Measurements from ENCODE around the gene CHCHD5.
"Not testable (repeated sequence)": the region's sequence is repeated elsewhere in the genome, so short reads cannot be mapped to it uniquely, and the experiment has no call there.

CHCHD5 gene

GRCh38 chr2:112588611-112589045, 4.2 kb downstream of the CHCHD5 start:
- DNase-seq (ENCODE audit: low read depth) = no peak

- no peak for DNase-seq (ENCODE audit: low read depth)
Observed at GRCh38 chr2:112591413-112591812, 7.0 kb downstream of the CHCHD5 start.

GRCh38 chr2:112593736-112594135, 9.3 kb downstream of the CHCHD5 start:
- DNase-seq (ENCODE audit: low read depth) = no peak

- no peak for DNase-seq (ENCODE audit: low read depth)
Observed at GRCh38 chr2:112597537-112598322, 13.3 kb downstream of the CHCHD5 start.

GRCh38 chr2:112600634-112601033, 16.2 kb downstream of the CHCHD5 start:
- DNase-seq (ENCODE audit: low read depth) = no peak

GRCh38 chr2:112601754-112602153, 17.3 kb downstream of the CHCHD5 start:
- DNase-seq (ENCODE audit: low read depth) = no peak

GRCh38 chr2:112602917-112603316, 18.5 kb downstream of the CHCHD5 start:
- DNase-seq (ENCODE audit: low read depth) = no peak

- no peak for DNase-seq (ENCODE audit: low read depth)
Observed at GRCh38 chr2:112603731-112604130, 19.3 kb downstream of the CHCHD5 start.

GRCh38 chr2:112604952-112605351, 20.5 kb downstream of the CHCHD5 start:
- no peak for DNase-seq (ENCODE audit: low read depth)

GRCh38 chr2:112605926-112606325, 21.5 kb downstream of the CHCHD5 start:
- no peak for DNase-seq (ENCODE audit: low read depth)

GRCh38 chr2:112606547-112606946, 22.1 kb downstream of the CHCHD5 start:
- DNase-seq (ENCODE audit: low read depth) = no peak

- no peak for DNase-seq (ENCODE audit: low read depth)
Observed at GRCh38 chr2:112607680-112608438, 23.4 kb downstream of the CHCHD5 start.

GRCh38 chr2:112609320-112609719, 24.9 kb downstream of the CHCHD5 start:
- not testable (repeated sequence) for DNase-seq (ENCODE audit: low read depth)

GRCh38 chr2:112612283-112612682, 27.9 kb downstream of the CHCHD5 start:
- DNase-seq (ENCODE audit: low read depth) = not testable (repeated sequence)

- no peak for DNase-seq (ENCODE audit: low read depth)
Observed at GRCh38 chr2:112614201-112614840, 29.9 kb downstream of the CHCHD5 start.

- DNase-seq (ENCODE audit: low read depth) = no peak
Observed at GRCh38 chr2:112615051-112615450, 30.6 kb downstream of the CHCHD5 start.

GRCh38 chr2:112615798-112616197, 31.4 kb downstream of the CHCHD5 start:
- DNase-seq (ENCODE audit: low read depth) = not testable (repeated sequence)

- DNase-seq (ENCODE audit: low read depth) = no peak
Observed at GRCh38 chr2:112618383-112618782, 34.0 kb downstream of the CHCHD5 start.

GRCh38 chr2:112621790-112622527, 37.5 kb downstream of the CHCHD5 start:
- no peak for DNase-seq (ENCODE audit: low read depth)

- DNase-seq (ENCODE audit: low read depth) = no peak
Observed at GRCh38 chr2:112622528-112622849, 38.1 kb downstream of the CHCHD5 start.

GRCh38 chr2:112623913-112624777, 39.7 kb downstream of the CHCHD5 start:
- peak; percentile 68 for DNase-seq (ENCODE audit: low read depth)

All from activated T-cell treated with anti-CD3 and anti-CD28 coated beads for 1 hour (primary cell).